ENCODE results near the gene TNPO3.
"Not testable (repeated sequence)": the region's sequence is repeated elsewhere in the genome, so short reads cannot be mapped to it uniquely, and the experiment has no call there.

TNPO3 gene

GRCh38 chr7:128955981-128956380 lies 98.9 kb downstream of the TNPO3 start:
- DNase-seq, result no peak

GRCh38 chr7:128954830-128955802 lies 99.8 kb downstream of the TNPO3 start:
- DNase-seq, result no peak

GRCh38 chr7:128954150-128954549 lies 100.8 kb downstream of the TNPO3 start:
- no peak for DNase-seq

- DNase-seq, result no peak
These were observed 103.6 kb downstream of the TNPO3 start for GRCh38 chr7:128951296-128951695.

- no peak for DNase-seq
These were observed 105.7 kb downstream of the TNPO3 start for GRCh38 chr7:128948976-128949760.

- no peak for DNase-seq
These were observed 106.5 kb downstream of the TNPO3 start for GRCh38 chr7:128948312-128948973.

- no peak for DNase-seq
These were observed 107.1 kb downstream of the TNPO3 start for GRCh38 chr7:128947854-128948253.

GRCh38 chr7:128946936-128947830 lies 107.7 kb downstream of the TNPO3 start:
- no peak for DNase-seq

GRCh38 chr7:128945668-128946366 lies 109.1 kb downstream of the TNPO3 start:
- no peak for DNase-seq

- DNase-seq, result no peak
These were observed 110.2 kb downstream of the TNPO3 start for GRCh38 chr7:128944487-128945236.

- DNase-seq, result not testable (repeated sequence)
These were observed 111.7 kb downstream of the TNPO3 start for GRCh38 chr7:128943251-128943650.

- no peak for DNase-seq
These were observed 112.9 kb downstream of the TNPO3 start for GRCh38 chr7:128941946-128942526.

GRCh38 chr7:128941323-128941890 lies 113.5 kb downstream of the TNPO3 start:
- no peak for DNase-seq

- DNase-seq, result no peak
These were observed 114.2 kb downstream of the TNPO3 start for GRCh38 chr7:128940494-128941322.

- no peak for DNase-seq
These were observed 115.0 kb downstream of the TNPO3 start for GRCh38 chr7:128939861-128940410.

- DNase-seq, result no peak
These were observed 115.6 kb downstream of the TNPO3 start for GRCh38 chr7:128939075-128939860.

- no peak for DNase-seq
These were observed 116.3 kb downstream of the TNPO3 start for GRCh38 chr7:128938544-128939074.
